GM23338 (cell line): ENCODE results near the gene APLN. TPM values are rescaled to one million over a fixed set of nuclear protein-coding genes. Genes with fewer than 3 reads are reported as not detected.

ENCODE experiments used
- ATAC-seq: fragments of 200-7000 bp; cut with Tn5 transposase; 3 replicates; pipeline ENCODE4 v1.9.1; 2020
- DNase-seq: peaks from one replicate; pipeline ENCODE4 v3.0.0-alpha.2; 2015; ENCODE audit warnings: low spot score
- H2AFZ ChIP-seq: fragments of 200-600 bp; sonication (generic); 2 replicates; pipeline ENCODE4 v1.8.0; 2016; ENCODE audit warnings: antibody characterized with exemption, mild to moderate bottlenecking, moderate library complexity
- H3F3A ChIP-seq: fragments of 200-600 bp; sonication (generic); replicated peaks from 2 replicates; pipeline ENCODE4 v1.8.0; 2017; ENCODE audit warnings: antibody characterized with exemption, mixed run types, low read depth
- H3K27ac ChIP-seq: fragments of 200-600 bp; sonication (generic); 2 replicates; pipeline ENCODE4 v1.6.1; 2016; ENCODE audit warnings: low read depth
- H3K27me3 ChIP-seq: fragments of 200-600 bp; sonication (generic); 2 replicates; pipeline ENCODE4 v1.8.0; 2016; ENCODE audit warnings: mild to moderate bottlenecking, mixed run types, moderate library complexity; ENCODE audit not compliant: insufficient read depth
- H3K36me3 ChIP-seq: fragments of 200-600 bp; sonication (generic); 2 replicates; pipeline ENCODE4 v1.8.0; 2016; ENCODE audit warnings: mild to moderate bottlenecking; ENCODE audit not compliant: insufficient read depth
- H3K4me1 ChIP-seq: fragments of 200-600 bp; sonication (generic); 2 replicates; pipeline ENCODE4 v1.8.0; 2016; ENCODE audit warnings: mild to moderate bottlenecking, moderate library complexity; ENCODE audit not compliant: insufficient read depth
- H3K4me2 ChIP-seq: fragments of 200-600 bp; sonication (generic); 2 replicates; pipeline ENCODE4 v1.7.1; 2017; ENCODE audit warnings: mixed run types
- H3K4me3 ChIP-seq: fragments of 200-600 bp; sonication (generic); 2 replicates; pipeline ENCODE4 v1.6.1; 2016; ENCODE audit warnings: mixed run types
- H3K79me2 ChIP-seq: fragments of 200-600 bp; sonication (generic); replicated peaks from 2 replicates; pipeline ENCODE4 v1.8.0; 2017; ENCODE audit warnings: mild to moderate bottlenecking; ENCODE audit not compliant: insufficient read depth
- H3K9me2 ChIP-seq: fragments of 200-600 bp; sonication (generic); 2 replicates; pipeline ENCODE4 v1.8.0; 2017; ENCODE audit not compliant: insufficient read depth
- H4K20me1 ChIP-seq: fragments of 200-600 bp; sonication (generic); replicated peaks from 2 replicates; pipeline ENCODE4 v1.8.0; 2017; ENCODE audit warnings: mild to moderate bottlenecking; ENCODE audit not compliant: insufficient read depth
- H3K27ac Mint-ChIP-seq: 2 replicates; pipeline ENCODE4 v1.8.0; 2020; ENCODE audit warnings: inconsistent platforms, mild to moderate bottlenecking, moderate library complexity, mixed read lengths
- H3K27me3 Mint-ChIP-seq: 3 replicates; pipeline ENCODE4 v1.8.0; 2022; ENCODE audit warnings: low read depth, mild to moderate bottlenecking, moderate library complexity, mixed read lengths, inconsistent platforms; ENCODE audit not compliant: insufficient read depth, poor library complexity
- H3K36me3 Mint-ChIP-seq: 3 replicates; pipeline ENCODE4 v1.8.0; 2021; ENCODE audit warnings: low read depth, mild to moderate bottlenecking, inconsistent platforms, moderate library complexity, mixed read lengths
- H3K4me1 Mint-ChIP-seq: 3 replicates; pipeline ENCODE4 v1.8.0; 2020; ENCODE audit warnings: mild to moderate bottlenecking, inconsistent platforms, mixed read lengths
- H3K4me3 Mint-ChIP-seq: 3 replicates; pipeline ENCODE4 v1.8.0; 2021; ENCODE audit warnings: moderate library complexity, mild to moderate bottlenecking, inconsistent platforms, mixed read lengths
- H3K9me3 Mint-ChIP-seq: 3 replicates; pipeline ENCODE4 v1.8.0; 2020; ENCODE audit warnings: moderate library complexity, mild to moderate bottlenecking, inconsistent platforms, mixed read lengths
- EZH2phosphoT487 ChIP-seq: fragments of 200-600 bp; sonication (generic); IDR thresholded peaks from one replicate; pipeline ENCODE4 v1.8.1; 2018; ENCODE audit warnings: antibody characterized with exemption; ENCODE audit not compliant: unreplicated experiment
- JUNB ChIP-seq: IDR thresholded peaks from one replicate; pipeline ENCODE4 v1.6.1; 2016; ENCODE audit warnings: antibody characterized with exemption; ENCODE audit not compliant: unreplicated experiment
- NANOG ChIP-seq: IDR thresholded peaks from 2 replicates; pipeline ENCODE4 v1.6.1; 2016; ENCODE audit warnings: antibody characterized with exemption, borderline replicate concordance
- polyA plus RNA-seq: library from polyadenylated mRNA; unstranded; fragments of >200 nt; fragmentation: Nextera tagmentation; extraction: Ambion mirVana; gene quantifications from 2 replicates; pipeline ENCODE4 v1.2.1, GENCODE V29; 2016
- total RNA-seq: library from RNA; depleted of rRNA; stranded (reverse); fragments of >200 nt; shearing (Covaris generic); gene quantifications from 2 replicates; pipeline ENCODE4 v1.2.3, GENCODE V29; 2014
- TF ChIP-seq, protein P1 (sequence below): IDR thresholded peaks from 2 replicates; pipeline ENCODE4 v1.6.1; 2016; ENCODE audit warnings: antibody characterized with exemption
- TF ChIP-seq, protein P2 (sequence below): IDR thresholded peaks from one replicate; pipeline ENCODE4 v1.6.1; 2018; ENCODE audit warnings: antibody characterized with exemption; ENCODE audit not compliant: unreplicated experiment
- TF ChIP-seq, protein P3 (sequence below), 2 experiments: fragments of 200-600 bp in 1 of 2; sonication (generic) in 1 of 2; conservative IDR thresholded peaks; 2 replicates each; pipeline versions ENCODE4 v1.5.1 to v1.6.1; 2016 to 2017; ENCODE audit warnings: antibody characterized with exemption in 2 of 2, low read depth in 2 of 2, mild to moderate bottlenecking in 2 of 2, moderate library complexity in 1 of 2

Gene APLN
- total and polyA plus RNA-seq, 2 experiments from 2014 or later = 0.49 to 0.60 TPM

DNA sequence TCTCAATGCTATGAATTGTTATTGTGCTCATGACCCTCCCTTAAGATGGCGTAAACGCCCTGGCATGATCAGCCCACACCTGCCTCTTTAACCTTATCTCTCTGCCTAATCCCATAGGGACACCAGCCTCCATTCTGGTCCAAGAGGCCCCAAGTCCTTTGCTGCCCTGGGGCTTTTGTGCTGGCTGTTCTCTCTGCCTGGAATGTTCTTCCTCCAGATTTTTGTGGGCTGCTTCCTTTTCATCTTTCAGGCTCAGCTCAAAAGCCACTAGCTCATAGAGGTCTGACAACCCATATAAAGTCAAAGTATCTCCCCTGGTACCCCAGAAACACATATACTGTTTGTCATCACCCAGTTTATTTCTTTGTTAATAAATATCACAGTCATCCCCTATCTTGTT is 42.4 kb downstream of the APLN start:
- no peak for DNase-seq
- H2AFZ ChIP-seq = no peak overlapping the region
- peaks cover 8% of the 10 kb centered on the region; the same call in 2 of the 3 replicates for H3K4me1 Mint-ChIP-seq
- H3K4me2 ChIP-seq = no peak overlapping the region
- ATAC-seq = no peak
- no peaks in the 10 kb centered on the region for H3K36me3 Mint-ChIP-seq
- H3K27me3 Mint-ChIP-seq = no peaks in the 10 kb centered on the region
- no peaks in the 10 kb centered on the region for H3K36me3 ChIP-seq
- no peaks in the 10 kb centered on the region for H3K9me2 ChIP-seq
- no peak overlapping the region for H3K27ac Mint-ChIP-seq
- no peaks in the 10 kb centered on the region for H3K9me3 Mint-ChIP-seq
- H3K27ac ChIP-seq = no peak overlapping the region
- H4K20me1 ChIP-seq = no peaks in the 10 kb centered on the region
- H3K79me2 ChIP-seq = no peaks in the 10 kb centered on the region
- no peaks in the 10 kb centered on the region for H3F3A ChIP-seq
- H3K4me1 ChIP-seq = no peaks in the 10 kb centered on the region; the same call in 1 of the 2 replicates
- no peak overlapping the region for H3K4me3 Mint-ChIP-seq
- TF ChIP-seq EZH2phosphoT487 = no peak
- no peak for TF ChIP-seq NANOG
- TF ChIP-seq, protein P1, sequence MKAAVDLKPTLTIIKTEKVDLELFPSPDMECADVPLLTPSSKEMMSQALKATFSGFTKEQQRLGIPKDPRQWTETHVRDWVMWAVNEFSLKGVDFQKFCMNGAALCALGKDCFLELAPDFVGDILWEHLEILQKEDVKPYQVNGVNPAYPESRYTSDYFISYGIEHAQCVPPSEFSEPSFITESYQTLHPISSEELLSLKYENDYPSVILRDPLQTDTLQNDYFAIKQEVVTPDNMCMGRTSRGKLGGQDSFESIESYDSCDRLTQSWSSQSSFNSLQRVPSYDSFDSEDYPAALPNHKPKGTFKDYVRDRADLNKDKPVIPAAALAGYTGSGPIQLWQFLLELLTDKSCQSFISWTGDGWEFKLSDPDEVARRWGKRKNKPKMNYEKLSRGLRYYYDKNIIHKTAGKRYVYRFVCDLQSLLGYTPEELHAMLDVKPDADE = no peak
- TF ChIP-seq, protein P2, sequence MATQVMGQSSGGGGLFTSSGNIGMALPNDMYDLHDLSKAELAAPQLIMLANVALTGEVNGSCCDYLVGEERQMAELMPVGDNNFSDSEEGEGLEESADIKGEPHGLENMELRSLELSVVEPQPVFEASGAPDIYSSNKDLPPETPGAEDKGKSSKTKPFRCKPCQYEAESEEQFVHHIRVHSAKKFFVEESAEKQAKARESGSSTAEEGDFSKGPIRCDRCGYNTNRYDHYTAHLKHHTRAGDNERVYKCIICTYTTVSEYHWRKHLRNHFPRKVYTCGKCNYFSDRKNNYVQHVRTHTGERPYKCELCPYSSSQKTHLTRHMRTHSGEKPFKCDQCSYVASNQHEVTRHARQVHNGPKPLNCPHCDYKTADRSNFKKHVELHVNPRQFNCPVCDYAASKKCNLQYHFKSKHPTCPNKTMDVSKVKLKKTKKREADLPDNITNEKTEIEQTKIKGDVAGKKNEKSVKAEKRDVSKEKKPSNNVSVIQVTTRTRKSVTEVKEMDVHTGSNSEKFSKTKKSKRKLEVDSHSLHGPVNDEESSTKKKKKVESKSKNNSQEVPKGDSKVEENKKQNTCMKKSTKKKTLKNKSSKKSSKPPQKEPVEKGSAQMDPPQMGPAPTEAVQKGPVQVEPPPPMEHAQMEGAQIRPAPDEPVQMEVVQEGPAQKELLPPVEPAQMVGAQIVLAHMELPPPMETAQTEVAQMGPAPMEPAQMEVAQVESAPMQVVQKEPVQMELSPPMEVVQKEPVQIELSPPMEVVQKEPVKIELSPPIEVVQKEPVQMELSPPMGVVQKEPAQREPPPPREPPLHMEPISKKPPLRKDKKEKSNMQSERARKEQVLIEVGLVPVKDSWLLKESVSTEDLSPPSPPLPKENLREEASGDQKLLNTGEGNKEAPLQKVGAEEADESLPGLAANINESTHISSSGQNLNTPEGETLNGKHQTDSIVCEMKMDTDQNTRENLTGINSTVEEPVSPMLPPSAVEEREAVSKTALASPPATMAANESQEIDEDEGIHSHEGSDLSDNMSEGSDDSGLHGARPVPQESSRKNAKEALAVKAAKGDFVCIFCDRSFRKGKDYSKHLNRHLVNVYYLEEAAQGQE = no peak
- H3K4me3 ChIP-seq = no peak overlapping the region
- H3K27me3 ChIP-seq = no peaks in the 10 kb centered on the region

DNA sequence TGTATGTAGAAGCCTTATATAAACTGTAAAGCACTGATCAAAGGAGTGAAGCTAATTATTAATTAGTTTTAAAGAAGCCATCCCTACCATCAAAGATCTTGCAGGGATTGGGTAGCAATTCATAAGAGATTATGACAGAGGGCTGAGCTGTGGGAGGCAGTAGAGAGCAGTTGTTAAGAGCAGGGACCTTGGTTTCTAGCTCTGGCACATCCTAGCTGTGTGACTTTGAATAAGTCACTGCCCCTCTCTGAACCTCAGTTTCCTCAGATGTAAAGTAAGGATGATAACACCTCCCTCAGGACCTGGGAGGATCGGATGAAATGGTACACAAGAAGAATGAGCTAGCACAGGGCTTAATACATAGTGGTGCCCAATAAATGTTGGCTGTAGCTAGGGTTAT is 45.4 kb downstream of the APLN start:
- H3K27ac Mint-ChIP-seq = no peak overlapping the region
- no peak for TF ChIP-seq JUNB
- TF ChIP-seq, protein P2 = no peak
- TF ChIP-seq, protein P3, sequence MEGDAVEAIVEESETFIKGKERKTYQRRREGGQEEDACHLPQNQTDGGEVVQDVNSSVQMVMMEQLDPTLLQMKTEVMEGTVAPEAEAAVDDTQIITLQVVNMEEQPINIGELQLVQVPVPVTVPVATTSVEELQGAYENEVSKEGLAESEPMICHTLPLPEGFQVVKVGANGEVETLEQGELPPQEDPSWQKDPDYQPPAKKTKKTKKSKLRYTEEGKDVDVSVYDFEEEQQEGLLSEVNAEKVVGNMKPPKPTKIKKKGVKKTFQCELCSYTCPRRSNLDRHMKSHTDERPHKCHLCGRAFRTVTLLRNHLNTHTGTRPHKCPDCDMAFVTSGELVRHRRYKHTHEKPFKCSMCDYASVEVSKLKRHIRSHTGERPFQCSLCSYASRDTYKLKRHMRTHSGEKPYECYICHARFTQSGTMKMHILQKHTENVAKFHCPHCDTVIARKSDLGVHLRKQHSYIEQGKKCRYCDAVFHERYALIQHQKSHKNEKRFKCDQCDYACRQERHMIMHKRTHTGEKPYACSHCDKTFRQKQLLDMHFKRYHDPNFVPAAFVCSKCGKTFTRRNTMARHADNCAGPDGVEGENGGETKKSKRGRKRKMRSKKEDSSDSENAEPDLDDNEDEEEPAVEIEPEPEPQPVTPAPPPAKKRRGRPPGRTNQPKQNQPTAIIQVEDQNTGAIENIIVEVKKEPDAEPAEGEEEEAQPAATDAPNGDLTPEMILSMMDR (conservative IDR thresholded peaks at IDR 0.05; ENCODE audit: low read depth in 2 of 2) = peak in 1 of 2 experiments; percentile 43; a peak in 3 of 4 replicates

More for the DNA sequence above, 45.4 kb downstream of the APLN start:
- Histone ChIP-seq H3K36me3 (no peaks in the 10 kb centered on the region), H3K9me2 (no peaks in the 10 kb centered on the region), H3K4me3 (no peak overlapping the region), H3F3A (no peaks in the 10 kb centered on the region), H3K4me2 (no peak overlapping the region), H3K27ac (no peak overlapping the region), H3K4me1 (no peaks in the 10 kb centered on the region), H4K20me1 (no peaks in the 10 kb centered on the region), H3K27me3 (no peaks in the 10 kb centered on the region), H2AFZ (no peak overlapping the region), H3K79me2 (no peaks in the 10 kb centered on the region)
- Mint-ChIP-seq H3K27me3 (no peaks in the 10 kb centered on the region), H3K4me1 (peaks cover 16% of the 10 kb centered on the region), H3K4me3 (no peak overlapping the region), H3K9me3 (no peaks in the 10 kb centered on the region), H3K36me3 (no peaks in the 10 kb centered on the region)
- no peak for ATAC-seq
- no peak for DNase-seq
